ENCODE data around the gene MED19. TPM values are rescaled to one million over a fixed set of nuclear protein-coding genes. Genes with fewer than 3 reads are reported as not detected.
"Not testable (repeated sequence)": the region's sequence is repeated elsewhere in the genome, so short reads cannot be mapped to it uniquely, and the experiment has no call there.

The MED19 gene
- total RNA-seq, 2 donors from 2014 or later = 11.1 to 11.9 TPM

- H3K36me3 ChIP-seq = no peaks in the 10 kb centered on the region
- H3K27ac ChIP-seq = no peak overlapping the region
- peaks cover 16 to 33% of the 10 kb centered on the region in 2 donors for H3K4me1 ChIP-seq (ENCODE audit: control insufficient read depth in 1 of 2, low read depth in 2 of 2)
- ATAC-seq (ENCODE audit: insufficient number of reproducible peaks, low FRiP score, low read depth) = no peak
- no peak for DNase-seq (ENCODE audit: low spot score)
- H3K4me3 ChIP-seq = peak overlapping the region; percentile 95
- H3K27me3 ChIP-seq (replicated peaks; ENCODE audit: insufficient read depth) = no peaks in the 10 kb centered on the region
- TF ChIP-seq, protein P1, sequence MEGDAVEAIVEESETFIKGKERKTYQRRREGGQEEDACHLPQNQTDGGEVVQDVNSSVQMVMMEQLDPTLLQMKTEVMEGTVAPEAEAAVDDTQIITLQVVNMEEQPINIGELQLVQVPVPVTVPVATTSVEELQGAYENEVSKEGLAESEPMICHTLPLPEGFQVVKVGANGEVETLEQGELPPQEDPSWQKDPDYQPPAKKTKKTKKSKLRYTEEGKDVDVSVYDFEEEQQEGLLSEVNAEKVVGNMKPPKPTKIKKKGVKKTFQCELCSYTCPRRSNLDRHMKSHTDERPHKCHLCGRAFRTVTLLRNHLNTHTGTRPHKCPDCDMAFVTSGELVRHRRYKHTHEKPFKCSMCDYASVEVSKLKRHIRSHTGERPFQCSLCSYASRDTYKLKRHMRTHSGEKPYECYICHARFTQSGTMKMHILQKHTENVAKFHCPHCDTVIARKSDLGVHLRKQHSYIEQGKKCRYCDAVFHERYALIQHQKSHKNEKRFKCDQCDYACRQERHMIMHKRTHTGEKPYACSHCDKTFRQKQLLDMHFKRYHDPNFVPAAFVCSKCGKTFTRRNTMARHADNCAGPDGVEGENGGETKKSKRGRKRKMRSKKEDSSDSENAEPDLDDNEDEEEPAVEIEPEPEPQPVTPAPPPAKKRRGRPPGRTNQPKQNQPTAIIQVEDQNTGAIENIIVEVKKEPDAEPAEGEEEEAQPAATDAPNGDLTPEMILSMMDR (IDR thresholded peaks at IDR 0.05) = no peak
- no peaks in the 10 kb centered on the region for H3K9me3 ChIP-seq
These were observed 1.8 kb upstream of the MED19 start for GRCh38 chr11:57713835-57714234.

- DNase-seq (ENCODE audit: low spot score) (peak; percentile 86), ATAC-seq (ENCODE audit: insufficient number of reproducible peaks, low FRiP score, low read depth) (peak; percentile 100)
- Histone ChIP-seq H3K36me3 (no peaks in the 10 kb centered on the region), H3K27me3 (replicated peaks; ENCODE audit: insufficient read depth) (no peaks in the 10 kb centered on the region), H3K27ac (peak within 1 kb of the TSS; percentile 88 to 96), H3K9me3 (no peaks in the 10 kb centered on the region), H3K4me1 (ENCODE audit: control insufficient read depth in 1 of 2, low read depth in 2 of 2) (peaks cover 16 to 33% of the 10 kb centered on the region in 2 donors), H3K4me3 (peak within 1 kb of the TSS; percentile 95)
- TF ChIP-seq, protein P1 (IDR thresholded peaks at IDR 0.05) = no peak
These were observed 488 bp upstream of the MED19 start, which contains the start of gene TMX2 for GRCh38 chr11:57712256-57713150. TSS of gene TMX2 (plus strand) at chr11:57712593. CDS start at chr11:57712619, 26 bp downstream.

GRCh38 chr11:57709802-57710367 lies 2.1 kb downstream of the MED19 start:
- TF ChIP-seq, protein P1 (IDR thresholded peaks at IDR 0.05) = no peak
- DNase-seq (ENCODE audit: low spot score) = no peak
- H3K36me3 ChIP-seq = no peaks in the 10 kb centered on the region
- no peaks in the 10 kb centered on the region for H3K27me3 ChIP-seq (replicated peaks; ENCODE audit: insufficient read depth)
- H3K9me3 ChIP-seq = no peaks in the 10 kb centered on the region
- peaks cover 16 to 32% of the 10 kb centered on the region in 2 donors for H3K4me1 ChIP-seq (ENCODE audit: control insufficient read depth in 1 of 2, low read depth in 2 of 2)
- no peak for ATAC-seq (ENCODE audit: insufficient number of reproducible peaks, low FRiP score, low read depth)
- H3K27ac ChIP-seq = no peak overlapping the region
- no peak overlapping the region for H3K4me3 ChIP-seq

- H3K27me3 ChIP-seq (replicated peaks; ENCODE audit: insufficient read depth); H3K9me3 ChIP-seq; H3K4me3 ChIP-seq; H3K27ac ChIP-seq; DNase-seq (ENCODE audit: low spot score); ATAC-seq (ENCODE audit: insufficient number of reproducible peaks, low FRiP score, low read depth): not testable (repeated sequence)
- Histone ChIP-seq H3K36me3 (peaks cover 23% of the 10 kb centered on the region), H3K4me1 (ENCODE audit: control insufficient read depth in 1 of 2, low read depth in 2 of 2) (peaks cover 10 to 12% of the 10 kb centered on the region in 2 donors)
These were observed 6.6 kb downstream of the MED19 start for GRCh38 chr11:57705432-57705831.

GRCh38 chr11:57704932-57705331 lies 7.1 kb downstream of the MED19 start:
- no peak for ATAC-seq (ENCODE audit: insufficient number of reproducible peaks, low FRiP score, low read depth)
- Histone ChIP-seq H3K4me3 (no peak overlapping the region), H3K27me3 (replicated peaks; ENCODE audit: insufficient read depth) (no peaks in the 10 kb centered on the region), H3K36me3 (peaks cover 26% of the 10 kb centered on the region), H3K27ac (no peak overlapping the region), H3K9me3 (no peaks in the 10 kb centered on the region), H3K4me1 (ENCODE audit: control insufficient read depth in 1 of 2, low read depth in 2 of 2) (peaks cover 10 to 11% of the 10 kb centered on the region in 2 donors)
- TF ChIP-seq, protein P1 (IDR thresholded peaks at IDR 0.05) = no peak
- no peak for DNase-seq (ENCODE audit: low spot score)

Measured in thoracic aorta (tissue), 2 donors.